Suppressor macrophage (primary cell): ENCODE data around the gene HDAC10.
"Not testable (repeated sequence)": the region's sequence is repeated elsewhere in the genome, so short reads cannot be mapped to it uniquely, and the experiment has no call there.

ENCODE experiments used
- DNase-seq, 4 experiments: peaks; one replicate each; pipeline ENCODE4 v3.0.0-alpha.2; 2020 to 2022

The HDAC10 gene

DNA sequence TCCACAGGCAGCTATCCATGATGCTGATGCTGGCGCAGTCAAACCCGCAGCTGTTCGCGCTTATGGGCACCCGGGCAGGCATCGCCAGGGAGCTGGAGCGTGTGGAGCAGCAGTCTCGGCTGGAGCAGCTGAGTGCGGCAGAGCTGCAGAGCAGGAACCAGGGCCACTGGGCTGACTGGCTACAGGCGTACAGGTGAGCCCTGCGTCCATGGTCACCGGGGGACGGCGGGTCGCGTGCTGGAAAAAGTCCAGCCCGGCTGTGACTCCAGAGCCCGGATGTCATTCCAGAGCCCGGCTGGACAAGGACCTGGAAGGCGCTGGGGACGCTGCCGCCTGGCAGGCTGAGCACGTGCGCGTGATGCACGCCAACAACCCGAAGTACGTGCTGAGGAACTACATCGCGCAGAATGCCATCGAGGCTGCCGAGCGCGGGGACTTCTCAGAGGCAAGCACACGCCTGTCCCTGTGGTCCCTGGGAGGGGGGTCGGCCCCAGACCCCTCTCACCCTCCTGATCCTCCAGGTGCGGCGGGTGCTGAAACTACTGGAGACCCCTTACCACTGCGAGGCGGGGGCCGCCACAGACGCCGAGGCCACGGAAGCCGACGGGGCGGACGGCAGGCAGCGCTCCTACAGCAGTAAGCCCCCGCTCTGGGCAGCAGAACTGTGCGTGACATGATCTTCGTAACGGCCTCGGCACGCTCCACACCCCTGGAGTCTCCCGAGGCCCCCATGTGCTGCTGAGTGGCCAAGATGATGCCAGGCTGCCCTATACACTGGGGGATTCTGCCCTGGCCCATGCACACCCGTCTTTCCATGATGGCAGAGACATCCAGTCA lies 34.2 kb downstream of the HDAC10 start:
- DNase-seq: no peak

DNA sequence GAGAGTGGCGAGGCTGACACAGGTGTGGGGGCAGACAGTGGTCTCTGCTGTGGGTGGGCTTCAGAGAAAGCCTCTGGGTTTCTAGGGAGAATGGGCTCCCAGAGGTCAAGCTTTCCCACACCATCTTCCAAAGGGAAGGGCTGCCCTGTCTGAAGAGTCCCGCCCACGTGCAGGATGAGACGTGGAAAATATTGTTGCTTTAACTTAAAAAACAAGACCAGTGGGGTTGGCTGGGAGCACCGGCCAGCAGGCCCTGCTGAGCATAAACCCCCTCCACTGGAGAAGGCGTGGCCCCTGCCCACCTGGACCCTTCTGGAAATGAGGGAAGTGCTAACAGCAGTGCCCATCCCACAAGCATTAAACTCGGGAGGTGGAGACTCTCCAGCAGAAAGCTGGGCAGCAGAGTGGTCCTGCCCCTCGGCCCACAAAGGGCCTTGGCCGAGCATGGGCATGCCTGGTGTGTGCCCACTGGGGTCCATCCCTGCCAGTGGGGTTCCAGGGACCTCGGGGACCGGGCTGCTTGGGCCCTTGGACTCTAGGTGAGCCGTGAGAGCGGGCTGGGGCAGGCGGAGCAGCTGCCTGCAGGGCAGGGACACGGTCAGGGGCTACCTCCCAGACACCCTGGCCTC lies 34.9 kb downstream of the HDAC10 start:
- no peak for DNase-seq

DNA sequence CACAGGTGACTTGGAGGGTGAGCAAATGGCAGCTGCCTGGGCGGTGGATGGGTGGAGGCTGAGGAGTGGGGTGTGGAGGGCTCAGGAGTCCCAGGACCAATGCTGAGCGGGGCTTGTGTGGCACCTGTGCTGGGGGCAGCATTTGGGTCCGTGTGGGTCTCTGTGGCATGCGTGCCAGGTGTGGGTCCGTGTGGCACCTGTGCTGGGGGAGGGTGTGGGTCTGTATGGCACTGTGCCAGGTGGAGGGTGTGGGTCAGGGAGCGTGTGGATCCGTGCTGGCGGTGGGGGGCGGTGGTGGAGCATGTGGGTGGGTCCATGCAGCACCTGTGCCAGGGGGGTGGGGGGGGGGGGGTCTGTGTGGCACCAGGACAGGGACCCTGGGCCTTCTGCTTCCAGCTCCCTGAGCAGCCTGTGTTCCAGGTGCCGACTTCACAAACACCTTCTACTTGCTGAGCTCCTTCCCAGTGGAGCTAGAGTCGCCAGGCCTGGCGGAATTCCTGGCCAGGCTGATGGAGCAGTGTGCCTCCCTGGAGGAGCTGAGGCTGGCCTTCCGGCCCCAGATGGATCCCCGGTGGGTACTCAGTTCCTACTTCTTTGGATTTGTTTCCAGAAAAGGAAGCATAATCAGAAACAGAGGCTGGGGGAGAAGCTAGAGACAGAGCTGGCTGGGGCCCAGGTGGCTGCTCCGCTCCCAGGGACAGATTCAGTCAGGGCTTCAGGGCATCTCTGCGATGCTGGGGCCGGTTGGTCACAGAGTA lies 35.6 kb downstream of the HDAC10 start:
- DNase-seq: no peak

DNA sequence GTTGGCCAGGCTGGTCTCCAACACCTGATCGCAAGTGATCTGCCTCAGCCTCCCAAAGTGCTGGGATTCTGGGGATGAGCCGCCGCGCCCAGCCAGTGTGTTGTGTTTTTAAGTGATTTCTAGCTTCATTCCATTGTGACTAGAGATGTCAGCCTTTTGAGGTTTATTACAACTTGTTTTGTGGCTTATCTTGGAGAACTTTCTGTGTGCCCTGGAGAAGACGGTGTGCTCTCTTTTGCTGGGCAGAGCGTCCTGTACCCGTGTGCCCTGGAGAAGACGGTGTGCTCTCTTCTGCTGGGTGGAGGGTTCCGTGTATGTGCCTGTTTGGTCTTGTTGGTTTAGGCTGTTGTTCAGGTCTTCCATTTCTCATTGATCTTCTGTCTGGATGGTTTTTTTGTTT lies 37.8 kb downstream of the HDAC10 start:
- no peak for DNase-seq

DNA sequence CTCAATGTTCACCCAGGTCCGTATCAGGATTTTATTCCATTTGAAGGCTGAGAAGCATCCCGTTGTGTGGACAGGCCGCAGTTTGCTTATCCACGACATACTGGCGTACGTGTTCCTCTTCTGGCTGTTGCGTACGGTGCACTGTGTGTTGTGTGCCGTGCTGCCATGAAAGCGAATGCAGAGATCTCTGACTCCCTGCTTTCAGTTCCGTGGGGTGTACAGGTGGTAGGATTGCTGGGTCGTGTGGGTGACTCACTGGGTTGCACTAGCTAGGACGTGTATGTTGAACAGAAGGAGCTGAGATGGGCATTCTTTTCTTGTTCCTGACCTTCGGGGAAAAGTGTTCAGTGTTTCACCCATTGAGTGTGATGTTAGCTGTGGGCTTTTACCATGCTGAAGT lies 39.9 kb downstream of the HDAC10 start:
- DNase-seq: no peak

DNA sequence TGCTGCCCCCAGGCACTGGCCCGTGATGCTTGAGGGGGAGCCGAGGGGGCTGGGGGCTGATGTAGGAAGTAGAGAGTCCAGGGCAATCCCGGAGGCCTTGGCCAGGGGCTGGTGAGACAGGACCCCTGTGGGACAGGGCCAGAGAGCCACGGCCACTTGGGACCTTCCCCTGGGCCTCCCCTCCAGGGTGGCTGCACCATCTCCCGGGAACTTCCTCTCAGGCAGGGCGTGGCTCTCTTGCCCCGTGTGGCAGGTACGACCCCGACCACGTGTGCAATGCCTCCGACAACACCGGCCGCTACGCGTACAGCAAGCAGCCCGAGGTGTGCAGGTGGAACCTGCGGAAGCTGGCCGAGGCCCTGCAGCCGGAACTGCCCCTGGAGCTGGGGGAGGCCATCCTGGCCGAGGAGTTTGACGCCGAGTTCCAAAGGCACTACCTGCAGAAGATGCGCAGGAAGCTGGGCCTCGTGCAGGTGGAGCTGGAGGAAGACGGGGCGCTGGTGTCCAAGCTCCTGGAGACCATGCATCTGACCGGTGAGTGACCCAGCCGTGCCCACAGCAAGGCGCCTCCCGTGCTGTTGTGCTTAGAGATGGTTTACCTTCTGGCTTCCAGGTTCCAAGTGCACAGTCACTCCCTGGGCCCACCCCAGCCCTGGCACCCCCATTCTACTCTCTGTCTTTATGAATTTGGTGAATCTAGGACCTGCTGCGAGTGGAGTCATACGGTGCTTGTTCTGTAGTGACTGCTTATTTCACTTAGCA lies 40.5 kb downstream of the HDAC10 start:
- DNase-seq: no peak

DNA sequence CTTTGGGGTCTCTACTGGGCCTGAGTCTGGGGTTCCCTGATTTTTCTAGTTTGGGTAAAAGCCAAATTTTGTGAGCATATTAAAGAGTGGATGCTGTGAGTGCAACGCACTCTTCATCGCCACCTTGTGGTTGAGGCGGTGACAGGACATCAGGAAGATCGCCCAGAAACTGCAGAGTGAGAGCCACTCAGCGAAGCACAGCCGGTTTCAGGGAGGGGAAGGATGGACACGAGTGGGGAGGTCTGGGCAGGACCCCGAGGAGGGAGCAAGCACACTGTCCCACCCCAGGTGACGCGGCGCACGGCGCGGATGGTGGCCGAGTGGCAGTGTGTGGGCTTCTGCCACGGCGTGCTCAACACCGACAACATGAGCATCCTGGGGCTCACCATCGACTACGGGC lies 41.2 kb downstream of the HDAC10 start:
- peak; percentile 72 to 86 (median 80) for DNase-seq

DNA sequence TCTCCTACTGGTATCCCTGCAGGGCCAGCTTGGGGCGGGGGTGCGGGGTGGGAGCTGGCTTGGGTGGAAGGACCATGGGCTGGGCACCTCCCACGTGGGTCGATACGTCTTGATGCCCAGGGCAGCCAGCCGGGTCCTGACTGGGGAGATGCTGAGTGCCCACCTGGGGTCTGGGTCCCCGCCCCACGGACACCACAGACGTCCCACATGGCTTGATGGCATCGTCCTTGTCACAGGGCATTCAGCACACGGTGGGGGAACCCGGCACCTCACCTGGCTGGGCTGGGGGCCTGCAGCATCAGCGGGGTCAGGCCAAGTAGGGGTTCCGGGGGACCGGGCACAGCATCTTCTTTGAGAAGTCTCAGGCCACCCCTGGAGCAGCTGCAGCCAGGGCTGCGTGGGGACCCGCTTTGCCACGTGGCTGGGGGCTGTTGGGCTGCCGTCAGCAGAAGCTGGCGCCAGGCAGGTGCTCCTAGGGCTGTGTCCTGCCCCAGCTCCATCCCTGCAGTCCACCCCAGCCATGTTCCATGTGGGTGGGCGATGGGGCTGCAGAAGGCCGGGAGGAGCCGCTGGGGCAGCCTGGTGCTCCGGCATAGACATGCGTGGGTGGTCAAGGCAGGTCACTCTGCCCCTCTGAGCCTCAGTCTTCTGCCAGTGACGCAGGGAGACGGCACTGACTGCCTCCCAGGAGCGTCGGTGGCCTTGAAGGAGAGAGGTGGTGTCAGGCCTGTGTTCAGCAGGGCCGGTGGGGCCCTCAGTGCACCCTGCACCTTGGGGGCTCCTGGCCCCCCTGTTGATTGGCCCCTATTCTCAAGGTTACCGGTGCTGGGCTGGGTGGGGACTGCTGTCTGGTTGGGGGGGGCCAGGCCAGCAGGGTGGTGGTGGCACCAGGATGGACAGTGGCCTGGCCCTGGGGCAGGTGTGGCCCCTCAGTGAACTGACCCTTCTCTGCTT lies 41.8 kb downstream of the HDAC10 start:
- DNase-seq: no peak

DNA sequence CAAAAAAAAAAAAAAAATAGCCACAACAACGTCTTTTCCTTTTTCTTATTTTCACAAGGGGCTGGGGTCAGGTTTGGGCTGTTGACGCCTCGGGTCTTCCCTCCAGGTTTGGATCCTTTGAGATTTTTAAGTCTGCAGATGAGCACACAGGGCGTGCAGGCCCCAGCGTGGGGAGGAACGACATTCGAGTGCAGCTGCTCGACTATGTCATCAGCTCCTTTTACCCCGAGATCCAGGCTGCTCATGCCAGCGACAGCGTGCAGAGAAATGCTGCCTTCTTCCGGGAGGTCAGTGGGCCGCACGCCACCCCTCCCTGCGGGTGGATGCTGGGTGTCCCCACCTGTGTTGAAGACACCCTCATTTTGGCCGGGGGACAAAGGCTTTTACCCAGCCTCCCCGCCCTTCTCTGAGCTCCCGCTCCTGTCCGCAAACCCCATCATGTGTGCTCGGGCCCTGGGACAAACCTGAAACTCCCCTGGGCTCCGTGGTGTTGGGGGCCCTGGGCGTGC lies 42.6 kb downstream of the HDAC10 start:
- DNase-seq: no peak

DNA sequence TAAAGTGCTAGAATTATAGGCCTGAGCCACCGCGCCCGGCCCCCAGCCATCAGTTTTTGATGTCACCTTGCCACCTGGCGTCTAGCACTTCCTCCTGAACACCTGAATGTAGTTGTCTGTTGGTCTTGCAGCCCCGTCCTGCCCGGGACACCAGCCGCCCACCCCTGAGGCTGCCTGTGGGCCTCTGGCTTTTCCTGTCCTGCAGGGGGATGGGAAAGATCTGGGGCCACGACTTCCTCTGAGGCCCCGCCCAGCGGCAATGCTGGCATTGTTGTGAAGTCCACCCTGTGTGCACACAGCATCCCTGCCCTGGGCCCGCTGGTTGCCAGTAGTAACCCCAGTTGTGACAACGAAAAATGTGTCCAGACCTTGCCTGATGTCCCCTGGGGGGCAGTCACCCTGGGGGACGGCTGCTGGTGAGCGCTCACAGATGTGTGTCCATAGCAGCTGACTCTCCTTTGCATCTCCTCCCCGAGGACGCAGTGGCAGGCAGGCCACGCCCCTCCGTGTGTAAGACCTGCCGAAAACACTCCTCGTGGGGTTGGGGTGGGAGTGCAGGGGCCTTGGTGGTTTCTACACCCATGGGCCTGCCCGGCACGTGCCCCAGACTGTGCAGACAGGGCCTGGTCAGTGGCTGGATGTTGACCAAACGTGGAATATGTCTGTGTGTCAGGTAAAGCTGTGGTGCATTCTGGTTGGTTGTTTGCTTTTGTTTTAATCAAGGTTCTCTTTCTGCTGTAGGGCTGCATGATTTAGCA lies 43.5 kb downstream of the HDAC10 start:
- DNase-seq: no peak

DNA sequence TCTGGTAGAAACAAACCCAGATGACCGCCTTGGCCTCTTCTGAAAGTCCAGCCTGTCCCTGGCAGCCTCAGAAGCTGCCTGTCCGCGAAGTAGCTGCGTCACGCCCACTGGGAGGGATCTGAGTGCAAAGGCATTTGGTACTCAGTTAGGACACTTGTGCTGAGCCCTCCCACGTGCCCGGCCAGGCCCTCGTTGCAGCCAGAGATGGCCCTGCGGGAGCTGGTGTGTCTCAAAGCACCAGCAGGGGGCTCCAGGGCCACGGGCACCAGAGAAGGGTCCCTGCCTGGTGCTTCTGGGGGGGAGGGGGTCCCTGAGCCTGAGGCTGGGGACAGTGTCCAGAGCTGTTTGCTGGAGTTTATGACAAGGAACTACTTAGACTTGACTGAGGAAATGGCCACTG lies 44.5 kb downstream of the HDAC10 start:
- peak; percentile 36 to 71 (median 52) for DNase-seq

DNA sequence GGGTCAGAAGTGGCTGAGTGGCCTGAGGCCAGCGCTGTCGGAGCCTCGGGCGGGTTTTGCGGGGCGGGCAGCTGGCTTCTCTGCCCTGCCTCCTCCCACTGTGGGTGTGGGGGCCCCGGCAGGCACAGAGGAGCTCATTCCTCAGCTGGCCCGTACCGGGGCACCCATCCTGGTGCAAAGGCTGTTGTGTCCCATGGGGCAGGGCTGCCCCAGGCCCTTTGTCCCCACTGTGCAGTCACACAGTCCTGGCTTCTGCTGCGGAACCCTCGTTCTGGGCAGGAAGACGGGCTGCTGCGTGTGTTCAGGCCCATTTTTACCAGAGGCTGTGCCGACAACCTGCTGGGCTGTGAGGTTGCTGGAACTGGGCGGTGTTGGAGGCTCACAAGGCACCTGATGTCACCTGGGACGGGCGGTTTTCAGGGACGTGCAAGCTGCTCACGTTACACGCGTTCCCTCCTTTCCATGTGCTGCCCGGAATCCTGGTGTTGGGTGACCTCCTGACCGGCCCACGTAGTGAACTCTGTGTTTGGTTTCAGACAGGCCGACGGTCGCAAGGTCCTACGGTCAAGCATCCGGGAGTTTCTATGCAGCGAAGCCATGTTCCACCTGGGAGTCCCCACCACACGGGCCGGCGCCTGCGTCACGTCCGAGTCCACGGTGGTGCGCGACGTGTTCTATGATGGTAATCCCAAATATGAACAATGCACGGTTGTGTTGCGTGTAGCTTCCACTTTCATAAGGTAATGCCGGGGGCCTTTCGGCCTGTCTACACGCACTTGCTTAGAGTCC lies 45.1 kb downstream of the HDAC10 start:
- DNase-seq: no peak

DNA sequence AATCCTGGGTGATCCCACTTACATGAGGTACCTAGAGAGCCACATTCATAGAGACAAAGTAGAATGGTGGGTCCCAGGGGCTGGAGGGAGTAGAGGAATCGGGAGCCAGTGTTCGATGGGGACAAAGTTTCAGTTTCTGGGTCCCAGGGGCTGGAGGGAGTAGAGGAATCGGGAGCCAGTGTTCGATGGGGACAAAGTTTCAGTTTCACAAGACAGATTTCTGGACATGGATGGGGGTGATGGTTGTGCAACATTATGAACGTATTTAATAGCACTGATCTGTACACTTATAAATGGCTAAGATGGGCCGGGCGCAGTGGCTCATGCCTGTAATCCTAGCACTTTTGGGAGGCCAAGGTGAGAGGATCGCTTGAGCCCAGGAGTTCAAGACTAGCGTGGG lies 46.1 kb downstream of the HDAC10 start:
- not testable (repeated sequence) for DNase-seq

DNA sequence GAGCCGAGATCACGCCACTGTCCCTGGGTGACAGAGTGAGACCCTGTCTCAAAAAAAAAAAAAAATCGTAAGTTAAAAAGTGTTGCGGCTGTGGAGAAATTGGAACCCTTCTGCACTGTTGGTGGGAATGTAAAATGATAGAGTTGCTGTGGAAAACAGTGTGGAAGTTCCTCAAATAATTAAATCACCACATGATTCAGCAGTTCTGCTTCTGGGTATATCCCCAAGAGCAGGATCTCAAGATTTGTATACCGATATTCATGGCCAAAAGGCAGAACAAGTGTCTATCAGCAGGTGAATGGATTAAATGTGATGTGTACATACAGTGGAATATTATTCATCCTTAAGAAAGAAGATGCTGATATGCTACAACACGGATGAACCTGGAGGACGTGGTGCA lies 46.5 kb downstream of the HDAC10 start:
- DNase-seq: peak in 3 of 4 experiments; percentile 33 to 73 (median 67)

DNA sequence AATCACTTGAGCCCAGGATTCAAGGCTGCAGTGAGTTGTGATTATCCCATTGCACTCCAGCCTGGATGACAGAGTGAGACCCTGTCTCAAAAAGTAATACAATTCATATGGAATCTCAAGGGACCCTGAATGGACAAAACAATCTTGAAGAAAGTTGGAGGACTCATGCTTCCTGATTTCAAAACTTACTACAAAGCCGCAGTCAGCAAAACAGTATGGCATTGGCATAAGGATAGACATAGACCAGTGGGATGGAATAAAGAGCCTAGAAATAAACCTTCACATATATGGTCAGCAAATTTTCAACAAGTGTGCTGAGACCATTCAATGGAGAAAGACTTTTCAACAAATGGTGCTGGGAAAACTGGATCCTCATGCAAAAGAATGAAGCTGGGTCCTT lies 47.8 kb downstream of the HDAC10 start:
- DNase-seq: no peak

DNA sequence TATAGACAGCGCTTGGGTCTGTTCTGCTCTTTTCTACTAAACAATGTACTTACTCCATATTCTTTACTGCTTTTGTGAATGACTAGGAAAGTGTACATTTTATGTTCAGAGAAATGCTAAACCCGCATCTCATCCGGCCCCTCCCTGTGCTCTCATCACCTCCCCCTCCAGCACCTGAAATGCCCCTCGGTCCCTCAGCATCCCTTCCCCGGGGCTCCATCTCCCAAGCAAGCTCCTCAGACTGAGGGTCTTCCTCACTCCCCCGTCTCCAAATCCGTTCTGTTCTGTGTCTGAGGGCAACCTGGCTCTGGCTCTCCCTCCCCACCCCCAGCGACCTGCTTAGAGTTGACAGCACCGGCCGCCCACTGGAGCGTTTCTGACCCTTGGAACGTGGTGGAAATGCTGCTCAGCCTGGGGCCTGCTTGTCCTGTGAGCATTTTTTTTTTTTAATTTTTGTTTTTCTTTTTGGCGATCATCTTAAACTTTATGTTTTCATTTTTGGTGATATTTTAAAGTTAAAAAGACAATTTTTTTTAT lies 48.9 kb downstream of the HDAC10 start:
- no peak for DNase-seq

DNA sequence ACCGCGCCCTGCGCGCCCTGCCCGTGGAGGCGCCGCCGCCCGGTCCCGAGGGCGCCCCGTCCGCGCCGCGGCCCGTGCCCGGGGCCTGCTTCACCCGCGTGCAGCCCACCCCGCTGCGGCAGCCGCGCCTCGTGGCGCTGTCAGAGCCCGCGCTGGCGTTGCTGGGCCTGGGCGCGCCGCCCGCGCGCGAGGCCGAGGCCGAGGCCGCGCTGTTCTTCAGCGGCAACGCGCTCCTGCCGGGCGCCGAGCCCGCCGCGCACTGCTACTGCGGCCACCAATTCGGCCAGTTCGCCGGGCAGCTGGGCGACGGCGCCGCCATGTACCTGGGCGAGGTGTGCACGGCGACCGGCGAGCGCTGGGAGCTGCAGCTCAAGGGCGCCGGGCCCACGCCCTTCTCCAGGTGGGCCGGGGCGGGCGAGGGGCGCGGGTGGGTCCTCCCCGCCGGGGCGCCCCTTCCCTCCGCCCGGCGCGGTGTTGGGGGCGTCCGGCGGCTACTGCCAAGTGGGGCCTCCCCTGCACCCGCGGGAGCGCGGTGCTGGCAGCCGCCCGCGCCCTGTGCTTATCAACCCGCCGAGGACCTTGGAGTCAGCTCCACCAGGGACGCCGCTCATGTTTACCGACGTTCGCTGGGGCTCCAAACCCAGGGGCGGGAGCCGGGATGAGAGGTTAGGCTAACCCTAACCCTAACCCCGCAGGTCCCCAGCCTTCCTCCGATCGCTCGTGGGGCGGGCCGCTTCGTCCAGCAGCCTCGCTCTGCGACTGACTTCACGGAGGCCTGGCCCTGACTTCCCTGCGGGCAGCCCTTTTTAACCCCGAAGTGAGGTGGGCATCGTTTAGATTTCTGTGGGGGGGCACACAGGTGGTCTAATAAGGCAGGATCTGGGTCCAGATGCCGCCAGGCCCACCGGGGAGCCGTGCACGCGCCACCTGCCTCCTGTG lies 49.6 kb downstream of the HDAC10 start:
- peak in 3 of 4 experiments; percentile 40 to 69 (median 49) for DNase-seq
